ENCODE results near the gene FBN2. TPM values are rescaled to one million over a fixed set of nuclear protein-coding genes. Genes with fewer than 3 reads are reported as not detected.
"Not testable (repeated sequence)": the region's sequence is repeated elsewhere in the genome, so short reads cannot be mapped to it uniquely, and the experiment has no call there.

FBN2 gene
- total RNA-seq, 1 experiment from 2014 or later, result not detected

GRCh38 chr5:128503727-128504126, 34.3 kb downstream of the FBN2 start:
- not testable (repeated sequence) for H3K9me3 ChIP-seq (ENCODE audit: low read length); H3K36me3 ChIP-seq (ENCODE audit: insufficient read depth, low read length); H3K9ac ChIP-seq (ENCODE audit: low read length); H3K9me2 ChIP-seq (replicated peaks; ENCODE audit: insufficient read depth, low read length); H3K4me3 ChIP-seq (ENCODE audit: low read length); H3K79me2 ChIP-seq (ENCODE audit: low read length); H3K27me3 ChIP-seq (ENCODE audit: low read length); H3K27ac ChIP-seq (ENCODE audit: low read length); H4K20me1 ChIP-seq (ENCODE audit: insufficient read depth, low read depth, low read length); DNase-seq; H3K4me1 ChIP-seq (ENCODE audit: low read length); H3K4me2 ChIP-seq (ENCODE audit: low read depth, low read length, poor library complexity, severe bottlenecking); H2AFZ ChIP-seq (ENCODE audit: low read length)

- Histone ChIP-seq H3K27me3 (ENCODE audit: low read length) (no peaks in the 10 kb centered on the region), H4K20me1 (ENCODE audit: insufficient read depth, low read depth, low read length) (no peaks in the 10 kb centered on the region), H2AFZ (ENCODE audit: low read length) (no peak overlapping the region), H3K9ac (ENCODE audit: low read length) (no peak overlapping the region), H3K79me2 (ENCODE audit: low read length) (no peaks in the 10 kb centered on the region), H3K4me1 (ENCODE audit: low read length) (no peaks in the 10 kb centered on the region), H3K9me3 (ENCODE audit: low read length) (no peaks in the 10 kb centered on the region; the same call in 1 of the 2 replicates), H3K9me2 (replicated peaks; ENCODE audit: insufficient read depth, low read length) (no peaks in the 10 kb centered on the region), H3K4me3 (ENCODE audit: low read length) (no peak overlapping the region), H3K4me2 (ENCODE audit: low read depth, low read length, poor library complexity, severe bottlenecking) (no peak overlapping the region), H3K27ac (ENCODE audit: low read length) (no peak overlapping the region), H3K36me3 (ENCODE audit: insufficient read depth, low read length) (no peaks in the 10 kb centered on the region)
- peak; percentile 84 for DNase-seq
Measured at GRCh38 chr5:128498844-128499455, 39.1 kb downstream of the FBN2 start.

GRCh38 chr5:128494516-128494915, 43.5 kb downstream of the FBN2 start:
- Histone ChIP-seq H3K9me3 (ENCODE audit: low read length) (no peaks in the 10 kb centered on the region; the same call in 1 of the 2 replicates), H3K4me1 (ENCODE audit: low read length) (no peaks in the 10 kb centered on the region), H4K20me1 (ENCODE audit: insufficient read depth, low read depth, low read length) (no peaks in the 10 kb centered on the region), H3K9me2 (replicated peaks; ENCODE audit: insufficient read depth, low read length) (no peaks in the 10 kb centered on the region), H3K4me3 (ENCODE audit: low read length) (no peak overlapping the region), H3K9ac (ENCODE audit: low read length) (no peak overlapping the region), H2AFZ (ENCODE audit: low read length) (no peak overlapping the region), H3K79me2 (ENCODE audit: low read length) (no peaks in the 10 kb centered on the region), H3K27ac (ENCODE audit: low read length) (no peak overlapping the region), H3K4me2 (ENCODE audit: low read depth, low read length, poor library complexity, severe bottlenecking) (no peak overlapping the region), H3K27me3 (ENCODE audit: low read length) (no peaks in the 10 kb centered on the region), H3K36me3 (ENCODE audit: insufficient read depth, low read length) (no peaks in the 10 kb centered on the region)
- peak; percentile 45 for DNase-seq

- H3K27me3 ChIP-seq (ENCODE audit: low read length), result no peaks in the 10 kb centered on the region
- no peak overlapping the region for H2AFZ ChIP-seq (ENCODE audit: low read length)
- H3K9ac ChIP-seq (ENCODE audit: low read length), result no peak overlapping the region
- H3K9me2 ChIP-seq (replicated peaks; ENCODE audit: insufficient read depth, low read length), result no peaks in the 10 kb centered on the region
- no peaks in the 10 kb centered on the region for H3K79me2 ChIP-seq (ENCODE audit: low read length)
- DNase-seq, result no peak
- no peaks in the 10 kb centered on the region; the same call in 1 of the 2 replicates for H3K9me3 ChIP-seq (ENCODE audit: low read length)
- no peak overlapping the region for H3K4me3 ChIP-seq (ENCODE audit: low read length)
- H3K36me3 ChIP-seq (ENCODE audit: insufficient read depth, low read length), result no peaks in the 10 kb centered on the region
- no peaks in the 10 kb centered on the region for H4K20me1 ChIP-seq (ENCODE audit: insufficient read depth, low read depth, low read length)
- H3K4me2 ChIP-seq (ENCODE audit: low read depth, low read length, poor library complexity, severe bottlenecking), result no peak overlapping the region
- no peak overlapping the region for H3K27ac ChIP-seq (ENCODE audit: low read length)
- no peaks in the 10 kb centered on the region for H3K4me1 ChIP-seq (ENCODE audit: low read length)
Measured at GRCh38 chr5:128493657-128494329, 44.3 kb downstream of the FBN2 start.

GRCh38 chr5:128491291-128491690, 46.8 kb downstream of the FBN2 start:
- H3K36me3 ChIP-seq (ENCODE audit: insufficient read depth, low read length), result no peaks in the 10 kb centered on the region
- no peak for DNase-seq

GRCh38 chr5:128490761-128491160, 47.3 kb downstream of the FBN2 start:
- no peak overlapping the region for H3K4me2 ChIP-seq (ENCODE audit: low read depth, low read length, poor library complexity, severe bottlenecking)
- H3K9me2 ChIP-seq (replicated peaks; ENCODE audit: insufficient read depth, low read length), result no peaks in the 10 kb centered on the region
- no peak overlapping the region for H2AFZ ChIP-seq (ENCODE audit: low read length)
- no peaks in the 10 kb centered on the region for H3K4me1 ChIP-seq (ENCODE audit: low read length)
- no peaks in the 10 kb centered on the region for H3K27me3 ChIP-seq (ENCODE audit: low read length)
- H3K9me3 ChIP-seq (ENCODE audit: low read length), result no peaks in the 10 kb centered on the region; the same call in 1 of the 2 replicates
- no peak overlapping the region for H3K4me3 ChIP-seq (ENCODE audit: low read length)
- no peak for DNase-seq
- no peak overlapping the region for H3K27ac ChIP-seq (ENCODE audit: low read length)
- no peaks in the 10 kb centered on the region for H4K20me1 ChIP-seq (ENCODE audit: insufficient read depth, low read depth, low read length)
- no peak overlapping the region for H3K9ac ChIP-seq (ENCODE audit: low read length)
- no peaks in the 10 kb centered on the region for H3K36me3 ChIP-seq (ENCODE audit: insufficient read depth, low read length)
- H3K79me2 ChIP-seq (ENCODE audit: low read length), result no peaks in the 10 kb centered on the region

More at GRCh38 chr5:128491291-128491690, 46.8 kb downstream of the FBN2 start:
- no peaks in the 10 kb centered on the region for H3K27me3 ChIP-seq (ENCODE audit: low read length)
- no peak overlapping the region for H3K4me2 ChIP-seq (ENCODE audit: low read depth, low read length, poor library complexity, severe bottlenecking)
- H2AFZ ChIP-seq (ENCODE audit: low read length), result no peak overlapping the region
- H3K4me1 ChIP-seq (ENCODE audit: low read length), result no peaks in the 10 kb centered on the region
- no peaks in the 10 kb centered on the region for H4K20me1 ChIP-seq (ENCODE audit: insufficient read depth, low read depth, low read length)
- H3K4me3 ChIP-seq (ENCODE audit: low read length), result no peak overlapping the region
- no peak overlapping the region for H3K9ac ChIP-seq (ENCODE audit: low read length)
- H3K9me2 ChIP-seq (replicated peaks; ENCODE audit: insufficient read depth, low read length), result no peaks in the 10 kb centered on the region
- no peak overlapping the region for H3K27ac ChIP-seq (ENCODE audit: low read length)
- no peaks in the 10 kb centered on the region; the same call in 1 of the 2 replicates for H3K9me3 ChIP-seq (ENCODE audit: low read length)
- no peaks in the 10 kb centered on the region for H3K79me2 ChIP-seq (ENCODE audit: low read length)

- DNase-seq, result no peak
- H3K4me2 ChIP-seq (ENCODE audit: low read depth, low read length, poor library complexity, severe bottlenecking), result no peak overlapping the region
- no peaks in the 10 kb centered on the region for H3K9me3 ChIP-seq (ENCODE audit: low read length)
- H3K27ac ChIP-seq (ENCODE audit: low read length), result no peak overlapping the region
- H3K36me3 ChIP-seq (ENCODE audit: insufficient read depth, low read length), result no peaks in the 10 kb centered on the region
- no peaks in the 10 kb centered on the region for H3K9me2 ChIP-seq (replicated peaks; ENCODE audit: insufficient read depth, low read length)
- H3K4me1 ChIP-seq (ENCODE audit: low read length), result no peaks in the 10 kb centered on the region
- no peak overlapping the region for H3K4me3 ChIP-seq (ENCODE audit: low read length)
- H3K79me2 ChIP-seq (ENCODE audit: low read length), result no peaks in the 10 kb centered on the region
- no peaks in the 10 kb centered on the region for H3K27me3 ChIP-seq (ENCODE audit: low read length)
- H3K9ac ChIP-seq (ENCODE audit: low read length), result no peak overlapping the region
- no peaks in the 10 kb centered on the region for H4K20me1 ChIP-seq (ENCODE audit: insufficient read depth, low read depth, low read length)
- H2AFZ ChIP-seq (ENCODE audit: low read length), result no peak overlapping the region
Measured at GRCh38 chr5:128487041-128487440, 51.0 kb downstream of the FBN2 start.

GRCh38 chr5:128483738-128484137, 54.3 kb downstream of the FBN2 start:
- H3K36me3 ChIP-seq (ENCODE audit: insufficient read depth, low read length), result no peaks in the 10 kb centered on the region
- no peaks in the 10 kb centered on the region for H3K9me2 ChIP-seq (replicated peaks; ENCODE audit: insufficient read depth, low read length)
- no peaks in the 10 kb centered on the region for H3K9me3 ChIP-seq (ENCODE audit: low read length)
- no peaks in the 10 kb centered on the region for H4K20me1 ChIP-seq (ENCODE audit: insufficient read depth, low read depth, low read length)
- H3K9ac ChIP-seq (ENCODE audit: low read length), result no peak overlapping the region
- no peaks in the 10 kb centered on the region for H3K79me2 ChIP-seq (ENCODE audit: low read length)
- H3K27ac ChIP-seq (ENCODE audit: low read length), result no peak overlapping the region
- DNase-seq, result no peak
- no peaks in the 10 kb centered on the region for H3K4me1 ChIP-seq (ENCODE audit: low read length)
- no peak overlapping the region for H3K4me2 ChIP-seq (ENCODE audit: low read depth, low read length, poor library complexity, severe bottlenecking)
- H3K27me3 ChIP-seq (ENCODE audit: low read length), result no peaks in the 10 kb centered on the region
- no peak overlapping the region for H3K4me3 ChIP-seq (ENCODE audit: low read length)
- H2AFZ ChIP-seq (ENCODE audit: low read length), result no peak overlapping the region

All from Karpas-422 (cell line).